GM21390 (cell line): Measurements from ENCODE around the gene NBPF6.
"Not testable (repeated sequence)": the region's sequence is repeated elsewhere in the genome, so short reads cannot be mapped to it uniquely, and the experiment has no call there.

Source experiments
- ATAC-seq: cut with Tn5 transposase; IDR thresholded peaks from one replicate; pipeline ENCODE4 v1.9.1; 2021; ENCODE audit not compliant: unreplicated experiment

Gene NBPF6, protein sequence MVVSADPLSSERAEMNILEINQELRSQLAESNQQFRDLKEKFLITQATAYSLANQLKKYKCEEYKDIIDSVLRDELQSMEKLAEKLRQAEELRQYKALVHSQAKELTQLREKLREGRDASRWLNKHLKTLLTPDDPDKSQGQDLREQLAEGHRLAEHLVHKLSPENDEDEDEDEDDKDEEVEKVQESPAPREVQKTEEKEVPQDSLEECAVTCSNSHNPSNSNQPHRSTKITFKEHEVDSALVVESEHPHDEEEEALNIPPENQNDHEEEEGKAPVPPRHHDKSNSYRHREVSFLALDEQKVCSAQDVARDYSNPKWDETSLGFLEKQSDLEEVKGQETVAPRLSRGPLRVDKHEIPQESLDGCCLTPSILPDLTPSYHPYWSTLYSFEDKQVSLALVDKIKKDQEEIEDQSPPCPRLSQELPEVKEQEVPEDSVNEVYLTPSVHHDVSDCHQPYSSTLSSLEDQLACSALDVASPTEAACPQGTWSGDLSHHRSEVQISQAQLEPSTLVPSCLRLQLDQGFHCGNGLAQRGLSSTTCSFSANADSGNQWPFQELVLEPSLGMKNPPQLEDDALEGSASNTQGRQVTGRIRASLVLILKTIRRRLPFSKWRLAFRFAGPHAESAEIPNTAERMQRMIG

DNA sequence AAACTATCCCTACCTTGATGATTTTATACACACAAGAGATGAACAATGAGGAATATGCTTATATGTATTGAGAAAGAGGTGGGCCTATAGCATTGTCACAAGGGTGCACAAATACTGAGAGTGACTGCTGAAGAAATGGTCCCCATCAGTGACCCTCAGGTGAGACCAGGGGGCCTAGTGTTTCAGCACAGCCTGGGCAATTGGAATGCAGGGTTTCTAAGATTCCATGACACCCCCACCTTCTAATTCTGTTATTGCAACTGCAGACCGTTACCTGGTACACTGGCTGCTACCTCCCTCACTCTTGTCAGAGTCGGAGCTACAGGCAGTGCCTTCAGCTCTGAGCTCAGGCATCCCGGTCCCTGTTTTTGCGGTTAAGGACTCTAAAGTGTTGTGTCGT lies at the start of gene NBPF6:
Gene NBPF6, plus strand, starts transcription at position 301 of the 400 bp plus-strand sequence. CDS start 259 bp downstream, outside the sequence.
- not testable (repeated sequence) for ATAC-seq

DNA sequence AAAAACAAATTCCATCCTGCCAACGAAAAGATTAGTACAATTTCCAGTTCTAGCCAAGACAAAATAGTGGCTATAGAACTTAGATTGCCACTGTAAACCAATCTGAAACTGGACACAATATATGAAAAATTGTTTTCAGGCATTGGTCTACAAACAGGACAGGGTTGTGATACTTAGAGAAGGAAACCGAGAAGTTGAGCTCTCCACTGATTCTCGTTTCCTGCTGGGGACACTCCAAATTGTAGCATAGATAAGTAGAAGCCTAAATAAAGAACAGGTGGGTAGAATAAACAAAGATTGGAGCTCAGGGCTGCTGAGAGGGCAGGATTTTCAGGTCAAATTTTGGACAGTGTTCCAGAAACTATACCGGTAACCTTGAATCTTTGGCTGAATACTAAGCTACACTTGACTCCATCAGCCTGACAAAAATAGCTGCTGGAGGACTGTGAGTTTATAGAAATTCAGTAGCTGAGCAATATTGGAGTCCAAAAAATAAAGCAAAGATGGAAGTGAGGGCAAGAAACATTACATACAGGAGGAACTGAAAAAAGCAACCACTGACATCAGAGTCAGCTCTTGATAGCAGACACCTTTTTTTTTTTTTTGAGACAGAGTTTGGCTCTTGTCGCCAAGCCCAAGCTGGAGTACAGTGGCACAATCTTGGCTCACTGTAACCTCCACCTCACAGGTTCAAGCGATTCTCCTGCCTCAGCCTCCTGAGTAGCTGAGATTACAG lies 38.9 kb upstream of the NBPF6 start:
- not testable (repeated sequence) for ATAC-seq

DNA sequence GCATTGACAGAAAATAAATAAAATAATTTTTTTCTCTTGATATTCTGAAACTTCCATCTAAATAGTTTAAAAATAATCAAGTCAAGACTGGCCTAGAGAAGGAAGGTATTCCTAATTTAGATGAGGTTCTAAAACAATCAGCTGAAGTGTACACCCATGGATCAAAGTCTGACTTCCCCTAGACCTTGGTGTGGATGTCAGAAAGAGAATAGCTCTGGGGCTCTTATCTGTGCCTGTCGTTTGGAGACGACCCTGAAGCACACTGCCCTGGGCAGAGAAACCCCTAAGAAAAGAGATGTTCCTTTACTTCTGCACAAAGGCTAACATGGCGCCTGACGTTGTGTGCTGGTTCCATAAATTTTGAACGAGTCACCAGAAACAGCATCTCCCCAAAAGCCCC lies 30.0 kb upstream of the NBPF6 start:
- ATAC-seq: not testable (repeated sequence)

DNA sequence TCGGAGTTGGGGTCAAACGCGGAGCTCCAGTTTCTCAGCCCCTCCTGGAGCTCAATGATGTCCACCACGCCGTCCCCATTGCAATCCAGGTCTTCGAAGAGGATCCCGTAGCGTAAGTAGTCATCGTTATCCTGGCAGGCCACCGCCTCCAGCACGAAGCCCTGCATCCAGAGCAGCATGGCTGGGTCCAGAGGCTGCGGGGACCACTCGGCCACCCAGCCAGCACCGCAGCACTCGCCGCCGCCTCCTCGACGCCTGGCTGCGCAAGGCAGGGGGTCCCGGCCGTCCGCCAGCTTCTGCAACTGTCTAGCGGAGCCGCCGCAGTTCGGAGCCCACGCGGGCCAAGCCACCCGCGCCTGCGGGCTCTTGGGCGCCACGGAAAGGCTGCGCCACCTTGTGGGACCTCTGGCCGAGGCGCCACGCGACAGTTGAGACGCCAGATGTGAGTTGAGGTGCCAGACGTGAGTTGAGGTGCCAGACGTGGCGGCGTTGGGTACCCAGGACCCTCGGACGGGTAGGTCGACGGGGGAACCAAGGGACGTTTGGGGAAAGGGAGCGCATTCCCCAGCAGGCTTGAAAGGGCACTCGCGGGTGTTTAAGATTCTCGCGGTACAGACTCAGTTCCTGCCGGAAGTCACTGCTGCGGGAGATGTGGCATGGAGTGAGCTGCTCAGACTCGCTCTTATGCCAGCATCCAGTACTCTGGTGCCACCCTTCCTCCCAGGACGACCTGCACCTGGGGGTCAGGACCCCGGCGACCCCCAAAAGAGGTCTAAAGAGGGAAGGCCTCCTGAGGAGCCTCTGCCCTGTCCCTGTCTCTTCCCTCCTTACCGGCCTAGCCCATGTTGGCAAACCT lies 28.9 kb upstream of the NBPF6 start:
- not testable (repeated sequence) for ATAC-seq

DNA sequence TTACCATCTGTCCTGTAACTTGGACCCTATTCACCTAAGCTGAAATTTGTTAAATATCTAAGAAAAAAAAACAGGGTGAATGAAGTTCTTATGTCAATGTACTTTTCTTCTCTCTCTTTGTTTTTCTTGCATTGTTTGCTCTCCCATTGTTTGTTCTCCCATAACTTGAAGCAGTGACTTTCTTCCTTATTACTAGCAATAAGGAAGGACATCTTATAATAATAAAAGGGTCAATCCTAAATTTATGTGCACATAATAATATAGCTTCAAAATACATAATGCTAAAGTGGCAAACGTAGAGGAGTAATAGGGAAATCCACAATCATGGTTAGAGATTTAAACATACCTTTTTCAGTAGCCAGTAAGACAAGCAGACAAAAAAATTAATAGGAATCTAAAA lies 23.3 kb upstream of the NBPF6 start:
- not testable (repeated sequence) for ATAC-seq

DNA sequence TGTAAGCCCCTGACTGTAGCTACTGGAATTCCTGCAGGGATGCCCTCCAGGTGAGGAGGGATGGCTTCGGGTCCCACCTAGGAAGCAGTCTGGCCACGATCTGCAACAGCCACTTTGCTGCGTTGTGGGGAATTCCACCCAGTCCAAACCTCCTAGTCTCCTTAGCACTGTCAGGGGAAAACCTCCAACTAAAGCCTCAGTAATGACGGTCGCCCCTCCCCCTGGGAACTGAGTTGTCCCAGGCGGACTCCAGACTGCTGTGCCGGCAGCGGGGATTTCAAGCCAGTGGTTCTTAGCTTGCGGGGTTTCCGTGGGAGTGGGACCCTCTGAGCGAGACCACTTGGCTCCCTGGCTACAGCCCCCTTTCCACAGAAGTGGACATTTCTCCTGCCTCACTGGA lies 18.1 kb upstream of the NBPF6 start:
- not testable (repeated sequence) for ATAC-seq

DNA sequence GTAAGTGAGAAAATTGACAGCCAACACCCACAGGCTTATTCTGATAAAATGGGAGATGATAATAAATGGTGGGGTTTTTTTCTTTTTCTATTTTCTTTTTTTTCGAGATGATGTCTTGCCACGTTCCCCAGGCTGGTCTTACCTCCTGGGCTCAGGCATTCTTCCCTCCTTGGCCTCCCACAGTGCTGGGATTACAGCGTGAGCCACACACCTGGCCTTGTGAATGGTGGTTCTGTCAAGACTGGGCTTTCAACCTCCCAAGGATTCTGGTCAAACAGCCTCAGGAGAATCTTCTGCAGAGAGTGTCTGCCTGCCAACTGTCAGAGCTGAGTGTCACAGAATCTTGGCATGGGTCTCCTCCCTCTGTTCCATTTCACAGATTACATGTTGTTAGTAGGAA lies 16.7 kb upstream of the NBPF6 start:
- ATAC-seq: not testable (repeated sequence)

DNA sequence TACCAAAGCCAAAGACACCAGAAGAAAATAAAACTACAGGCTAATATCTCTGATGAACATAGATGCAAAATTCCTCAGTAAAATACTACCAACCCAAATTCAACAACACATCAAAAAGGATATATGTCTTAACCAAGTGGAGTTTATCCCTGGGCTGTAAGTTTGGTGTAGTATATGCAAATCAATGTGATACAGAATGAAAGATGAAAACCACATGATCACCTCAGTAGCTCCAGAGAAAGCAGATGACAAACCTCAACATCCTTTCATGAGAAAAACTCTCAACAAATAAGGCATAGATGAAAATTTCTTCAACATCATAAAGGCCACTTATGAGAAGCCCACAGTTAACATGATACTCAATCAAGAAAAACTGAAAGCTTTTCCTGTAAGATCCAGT lies 11.6 kb upstream of the NBPF6 start:
- ATAC-seq: peak; percentile 73

DNA sequence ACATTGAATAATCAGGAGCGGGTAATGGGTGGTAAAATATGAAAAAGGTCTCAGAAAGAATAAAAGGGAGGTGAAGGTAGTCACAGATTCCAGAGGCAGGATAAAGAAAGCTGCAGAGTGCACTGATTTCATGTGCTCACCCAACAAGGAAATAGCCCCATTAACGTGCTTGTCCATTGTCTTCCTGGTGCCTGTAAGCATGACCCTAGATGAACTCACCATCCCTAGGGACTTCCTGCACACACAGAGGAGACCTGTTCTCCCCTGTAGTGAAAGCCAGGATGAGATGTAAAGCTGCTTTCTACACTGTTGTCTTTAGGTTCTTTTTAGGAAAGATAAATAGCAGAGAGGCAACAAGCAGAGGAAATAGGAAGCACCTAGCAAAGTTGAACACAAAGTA lies 4.4 kb downstream of the NBPF6 start:
- not testable (repeated sequence) for ATAC-seq

DNA sequence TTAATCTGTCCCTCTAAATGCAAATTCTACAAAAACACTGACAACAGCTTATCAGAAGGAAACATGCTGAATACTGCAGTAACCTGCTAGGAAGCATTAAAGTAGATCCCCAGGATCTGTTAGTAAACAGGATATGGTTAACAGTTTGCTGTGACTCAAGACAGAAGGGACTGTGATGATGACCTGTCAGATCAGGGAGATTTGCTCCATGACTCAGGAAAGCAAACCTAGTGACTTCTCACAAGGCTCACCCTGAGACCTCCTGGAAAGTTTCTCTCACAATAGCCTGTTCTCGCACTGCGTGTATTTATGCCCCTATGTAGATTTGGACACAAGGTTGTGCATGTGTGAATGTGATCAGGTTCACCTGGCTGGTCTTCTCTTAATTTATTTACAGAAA lies 8.5 kb downstream of the NBPF6 start:
- ATAC-seq: not testable (repeated sequence)

DNA sequence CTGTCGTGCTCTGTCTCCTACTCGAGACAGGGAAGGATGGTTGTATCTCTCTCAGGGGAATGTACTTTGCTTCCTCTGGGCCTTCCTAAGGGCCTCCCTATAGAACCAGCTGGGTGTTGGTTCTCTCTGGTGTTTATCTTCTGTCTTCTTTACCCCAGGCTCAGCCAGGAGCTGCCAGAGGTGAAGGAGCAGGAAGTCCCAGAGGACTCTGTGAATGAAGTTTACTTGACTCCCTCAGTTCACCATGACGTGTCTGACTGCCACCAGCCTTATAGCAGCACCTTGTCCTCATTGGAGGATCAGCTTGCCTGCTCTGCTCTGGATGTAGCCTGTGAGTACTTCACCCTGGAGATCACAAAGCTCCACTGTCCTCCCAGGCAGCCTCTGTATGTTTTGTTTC lies 11.6 kb downstream of the NBPF6 start:
- ATAC-seq: not testable (repeated sequence)

DNA sequence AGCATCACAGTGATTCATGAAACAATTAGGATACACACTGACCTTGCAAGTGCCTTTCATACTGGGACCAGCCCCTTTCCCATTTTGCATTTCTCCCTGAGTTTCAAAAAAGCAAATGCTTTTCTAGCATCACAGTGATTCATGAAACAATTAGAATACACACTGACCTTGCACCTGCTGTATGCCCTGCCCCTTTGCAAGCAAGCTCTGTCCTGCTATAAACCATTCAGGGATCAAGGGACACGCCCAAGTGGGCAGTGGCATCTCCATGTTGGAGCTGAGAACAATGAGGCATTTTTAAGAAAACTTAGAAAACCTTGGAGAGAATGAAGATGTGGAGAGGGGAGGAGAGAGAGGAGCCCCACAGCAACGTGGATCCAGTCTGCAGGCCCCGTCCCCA lies 13.8 kb downstream of the NBPF6 start:
- not testable (repeated sequence) for ATAC-seq

DNA sequence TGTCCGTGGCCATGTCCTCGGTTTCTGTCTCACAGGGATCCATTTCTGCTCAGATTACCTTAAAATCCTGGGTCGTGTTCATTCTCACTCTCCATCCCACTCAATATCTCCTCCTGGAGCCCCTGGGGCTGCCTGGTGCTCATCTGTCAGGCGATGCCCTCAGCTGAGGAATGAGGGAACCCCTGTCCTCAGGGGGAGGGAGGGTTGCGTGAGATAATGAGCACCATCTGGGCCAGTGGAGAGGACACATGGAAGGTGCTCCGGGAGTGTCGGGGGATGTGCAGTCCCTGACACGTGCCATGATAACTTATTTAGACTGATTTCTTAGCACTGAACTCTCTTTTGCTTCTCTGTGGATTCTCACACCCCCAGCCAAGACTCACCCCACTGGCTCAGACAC lies 16.0 kb downstream of the NBPF6 start:
- not testable (repeated sequence) for ATAC-seq

DNA sequence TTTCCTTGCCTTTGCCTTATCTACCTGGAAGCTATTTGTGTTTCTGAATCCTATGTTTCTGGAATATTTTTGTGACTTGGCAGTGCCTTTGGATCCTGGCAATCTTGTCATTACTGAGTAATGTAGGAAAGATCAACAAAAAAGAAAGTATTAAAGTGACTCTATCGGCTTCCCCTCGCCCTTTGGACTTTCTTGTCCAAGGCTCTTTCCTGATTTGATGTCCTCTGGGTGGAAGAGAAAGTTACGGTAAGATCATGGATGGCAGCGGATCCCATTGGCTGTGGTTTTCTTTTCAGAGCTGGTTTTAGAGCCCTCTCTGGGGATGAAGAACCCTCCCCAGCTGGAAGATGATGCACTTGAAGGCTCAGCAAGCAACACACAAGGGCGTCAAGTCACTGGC lies 17.0 kb downstream of the NBPF6 start:
- ATAC-seq: not testable (repeated sequence)

DNA sequence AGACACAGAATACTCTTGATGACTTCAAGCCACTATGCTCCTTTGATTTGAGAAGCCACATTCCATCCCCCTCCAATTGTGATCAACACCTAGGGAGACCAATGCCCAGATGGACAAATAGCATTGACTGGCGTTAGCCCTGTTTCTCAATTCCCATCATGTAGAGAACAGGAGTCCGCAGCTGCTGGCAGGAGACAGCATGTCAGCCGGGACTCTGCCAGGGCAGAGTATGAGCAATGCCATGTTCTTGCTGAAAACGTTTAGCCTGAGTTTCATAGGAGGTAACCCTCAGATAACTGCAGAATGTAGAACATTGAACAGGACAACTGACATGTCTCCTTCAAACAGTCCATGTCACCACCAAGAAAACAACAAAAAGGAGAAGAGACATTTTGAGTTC lies 20.6 kb downstream of the NBPF6 start:
- ATAC-seq: not testable (repeated sequence)

DNA sequence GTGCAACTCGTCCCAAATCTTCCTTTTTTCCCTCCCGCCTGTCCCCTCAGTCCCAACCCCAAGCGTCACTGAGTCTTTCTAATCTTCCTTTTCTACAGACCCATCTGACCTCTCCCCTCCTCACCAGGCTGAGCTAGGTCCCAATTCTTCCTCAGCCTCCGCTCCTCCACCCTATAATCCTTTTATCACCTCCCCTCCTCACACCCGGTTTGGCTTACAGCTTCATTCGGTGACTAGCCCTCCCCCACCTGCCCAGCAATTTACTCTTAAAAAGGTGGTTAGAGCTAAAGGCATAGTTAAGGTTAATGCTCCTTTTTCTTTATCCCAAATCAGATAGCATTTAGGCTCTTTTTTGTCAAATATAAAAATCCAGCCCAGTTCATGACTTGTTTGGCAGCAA lies 24.4 kb downstream of the NBPF6 start:
- not testable (repeated sequence) for ATAC-seq

DNA sequence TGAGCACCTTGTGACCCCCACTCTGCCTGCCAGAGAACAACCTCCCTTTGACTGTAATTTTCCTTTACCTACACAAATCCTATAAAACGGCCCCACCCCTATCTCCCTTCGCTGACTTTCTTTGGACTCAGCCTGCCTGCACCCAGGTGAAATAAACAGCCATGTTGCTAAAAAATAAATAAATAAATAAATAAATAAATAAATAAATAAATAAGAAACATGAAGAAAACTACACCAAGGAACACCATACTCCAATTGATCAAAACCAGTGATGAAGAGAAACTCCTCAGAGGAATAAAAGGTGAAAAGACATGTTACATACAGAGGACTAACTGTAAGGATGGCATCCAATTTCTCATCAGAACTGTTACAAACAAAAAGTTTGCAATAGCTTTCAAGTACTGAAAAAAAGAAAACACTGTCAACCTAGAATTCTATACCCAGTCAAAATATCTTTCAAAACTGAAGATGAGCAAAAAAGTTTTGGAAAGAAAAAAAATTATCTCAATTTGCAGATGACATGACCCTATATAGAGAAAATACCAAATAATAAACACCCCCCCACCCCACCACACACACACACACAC lies 28.4 kb downstream of the NBPF6 start:
- no peak for ATAC-seq

DNA sequence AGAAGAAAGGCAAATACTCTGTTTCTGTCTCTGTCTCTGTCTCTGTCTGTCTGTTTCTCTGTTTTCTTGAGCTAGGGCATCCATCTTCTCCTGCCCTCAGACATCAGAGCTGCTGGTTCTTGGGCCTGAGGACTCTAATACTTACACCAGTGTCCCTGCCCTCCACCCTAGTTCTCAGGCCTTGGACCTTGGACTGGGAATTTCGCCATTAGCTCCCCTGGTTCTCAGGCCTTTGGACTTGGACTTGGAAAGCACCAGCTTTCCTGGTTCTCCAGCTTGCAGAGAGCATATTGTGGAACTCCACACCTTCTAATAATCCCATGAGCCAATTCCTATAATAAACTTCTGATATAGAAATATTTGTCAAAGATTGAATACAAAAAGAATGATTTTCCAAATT lies 32.6 kb downstream of the NBPF6 start:
- ATAC-seq: no peak

DNA sequence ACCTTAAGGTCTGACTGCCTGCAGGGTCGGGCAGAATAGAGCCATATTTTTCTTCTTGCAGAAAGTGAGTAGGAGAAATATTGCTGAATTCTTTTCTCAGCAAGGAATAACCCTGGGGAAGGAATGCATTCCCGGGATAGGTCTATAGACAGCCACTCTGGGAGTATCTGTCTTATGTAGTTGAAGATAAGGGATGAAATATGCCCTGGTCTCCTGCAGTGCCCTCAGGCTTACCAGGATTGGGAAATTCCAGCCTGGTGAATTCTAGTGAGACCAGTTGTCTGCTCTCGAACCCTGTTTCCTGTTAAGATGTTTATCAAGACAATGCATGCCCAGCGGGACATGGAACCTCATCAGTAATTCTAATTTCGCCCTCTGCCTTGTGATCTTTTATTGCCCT lies 35.8 kb downstream of the NBPF6 start:
- ATAC-seq: not testable (repeated sequence)

DNA sequence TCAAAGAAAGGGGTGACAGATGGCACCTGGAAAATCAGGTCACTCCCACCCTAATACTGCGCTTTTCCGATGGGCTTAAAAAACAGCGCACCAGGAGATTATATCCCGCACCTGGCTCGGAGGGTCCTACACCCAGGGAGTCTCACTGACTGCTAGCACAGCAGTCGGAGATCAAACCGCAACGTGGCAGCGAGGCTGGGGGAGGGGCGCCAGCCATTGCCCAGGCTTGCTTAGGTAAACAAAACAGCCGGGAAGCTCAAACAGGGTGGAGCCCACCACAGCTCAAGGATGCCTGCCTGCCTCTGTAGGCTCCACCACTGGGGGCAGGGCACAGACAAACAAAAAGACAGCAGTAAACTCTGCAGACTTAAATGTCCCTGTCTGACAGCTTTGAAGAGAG lies 36.6 kb downstream of the NBPF6 start:
- ATAC-seq: not testable (repeated sequence)
